HL-60 (cell line): ENCODE results near the gene CDK15.

Experiments
- POLR2AphosphoS5 ChIP-seq: IDR thresholded peaks from 2 replicates; pipeline ENCODE4 v1.6.1; 2012; ENCODE audit warnings: low read depth
- TF ChIP-seq, protein P1 (sequence below): IDR thresholded peaks from one replicate; pipeline ENCODE4 v1.5.1; 2011; ENCODE audit warnings: low read length, control low read depth, inconsistent platforms; ENCODE audit not compliant: insufficient read depth

DNA sequence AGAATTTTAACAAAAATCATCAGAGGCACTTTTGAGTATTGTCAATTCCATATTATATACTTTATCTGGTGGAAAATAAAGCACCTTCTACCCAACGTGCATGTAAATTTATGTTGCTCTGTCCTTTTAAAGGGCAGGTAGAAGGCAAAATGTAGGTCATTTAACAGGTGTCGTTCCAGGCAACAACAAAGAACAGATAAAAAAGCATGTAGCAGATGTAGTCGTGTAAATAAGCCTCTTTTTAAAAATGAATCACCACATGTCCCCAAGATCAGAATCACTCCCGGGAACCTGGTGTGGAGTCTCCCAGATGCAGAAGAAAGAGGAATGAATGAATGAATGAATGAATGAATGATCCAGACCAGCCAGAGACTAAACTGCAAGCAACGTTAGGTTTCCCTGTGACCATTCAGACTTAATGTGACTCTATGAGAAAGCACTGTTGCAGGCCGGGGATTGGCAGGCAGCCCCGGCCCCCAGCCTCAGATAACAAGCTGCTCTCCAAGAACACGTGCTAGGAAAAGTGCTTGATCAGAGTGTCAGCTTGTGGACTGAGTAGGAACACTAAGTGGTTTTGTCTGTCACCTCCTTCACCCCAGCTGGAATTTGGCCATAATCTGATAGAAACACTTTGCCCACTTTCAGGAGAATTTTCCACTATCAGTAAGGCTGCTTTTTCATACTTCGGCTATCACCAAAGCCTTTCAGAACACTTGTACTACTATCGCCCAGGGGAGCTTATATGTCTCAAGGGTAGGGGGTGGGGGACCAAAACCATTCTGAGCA lies 100.6 kb downstream of the CDK15 start:
- TF ChIP-seq, protein P1, sequence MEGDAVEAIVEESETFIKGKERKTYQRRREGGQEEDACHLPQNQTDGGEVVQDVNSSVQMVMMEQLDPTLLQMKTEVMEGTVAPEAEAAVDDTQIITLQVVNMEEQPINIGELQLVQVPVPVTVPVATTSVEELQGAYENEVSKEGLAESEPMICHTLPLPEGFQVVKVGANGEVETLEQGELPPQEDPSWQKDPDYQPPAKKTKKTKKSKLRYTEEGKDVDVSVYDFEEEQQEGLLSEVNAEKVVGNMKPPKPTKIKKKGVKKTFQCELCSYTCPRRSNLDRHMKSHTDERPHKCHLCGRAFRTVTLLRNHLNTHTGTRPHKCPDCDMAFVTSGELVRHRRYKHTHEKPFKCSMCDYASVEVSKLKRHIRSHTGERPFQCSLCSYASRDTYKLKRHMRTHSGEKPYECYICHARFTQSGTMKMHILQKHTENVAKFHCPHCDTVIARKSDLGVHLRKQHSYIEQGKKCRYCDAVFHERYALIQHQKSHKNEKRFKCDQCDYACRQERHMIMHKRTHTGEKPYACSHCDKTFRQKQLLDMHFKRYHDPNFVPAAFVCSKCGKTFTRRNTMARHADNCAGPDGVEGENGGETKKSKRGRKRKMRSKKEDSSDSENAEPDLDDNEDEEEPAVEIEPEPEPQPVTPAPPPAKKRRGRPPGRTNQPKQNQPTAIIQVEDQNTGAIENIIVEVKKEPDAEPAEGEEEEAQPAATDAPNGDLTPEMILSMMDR = no peak
- no peak for TF ChIP-seq POLR2AphosphoS5
